Ecto neural progenitor cell (in vitro differentiated cells): ENCODE measurements around the gene AGRN.
"Not testable (repeated sequence)": the region's sequence is repeated elsewhere in the genome, so short reads cannot be mapped to it uniquely, and the experiment has no call there.

ENCODE experiments used
- DNase-seq: peaks from one replicate; pipeline ENCODE4 v3.0.0-alpha.2; 2018; ENCODE audit warnings: low spot score

Gene AGRN

GRCh38 chr1:1020000-1020404 is at the start of gene AGRN:
AGRN (plus strand) TSS chr1:1020120; CDS start chr1:1020173, 53 bp downstream.
- DNase-seq: peak; percentile 85

- no peak for DNase-seq
These were observed 49.5 kb upstream of the AGRN start for GRCh38 chr1:970242-970972.

GRCh38 chr1:970973-971730 is 48.8 kb upstream of the AGRN start:
- no peak for DNase-seq

GRCh38 chr1:971751-972506 is 48.0 kb upstream of the AGRN start:
- DNase-seq: no peak

- no peak for DNase-seq
These were observed 47.0 kb upstream of the AGRN start for GRCh38 chr1:972726-973458.

GRCh38 chr1:973459-974292 is 46.2 kb upstream of the AGRN start:
- no peak for DNase-seq

- no peak for DNase-seq
These were observed 45.7 kb upstream of the AGRN start for GRCh38 chr1:974293-974640.

GRCh38 chr1:974687-975328 is 45.1 kb upstream of the AGRN start:
- no peak for DNase-seq

GRCh38 chr1:975365-975764 is 44.6 kb upstream of the AGRN start:
- DNase-seq: no peak

- DNase-seq: peak; percentile 88
These were observed 43.8 kb upstream of the AGRN start for GRCh38 chr1:975896-976683.

GRCh38 chr1:976791-977190 is 43.1 kb upstream of the AGRN start:
- DNase-seq: not testable (repeated sequence)

- no peak for DNase-seq
These were observed 41.7 kb upstream of the AGRN start for GRCh38 chr1:978069-978834.

GRCh38 chr1:978835-979743 is 40.8 kb upstream of the AGRN start:
- DNase-seq: no peak

GRCh38 chr1:979744-980072 is 40.2 kb upstream of the AGRN start:
- no peak for DNase-seq

GRCh38 chr1:980137-980571 is 39.8 kb upstream of the AGRN start:
- DNase-seq: no peak

GRCh38 chr1:980602-981395 is 39.1 kb upstream of the AGRN start:
- no peak for DNase-seq

GRCh38 chr1:981491-981954 is 38.4 kb upstream of the AGRN start:
- DNase-seq: no peak
